Measurements from ENCODE around the gene SRMS. TPM values are rescaled to one million over a fixed set of nuclear protein-coding genes. Genes with fewer than 3 reads are reported as not detected.

The SRMS gene
- total and polyA plus RNA-seq, 2 donors (not counting 3 experiments of a cell fraction or from before 2014, with no cell fraction given): not detected

DNA sequence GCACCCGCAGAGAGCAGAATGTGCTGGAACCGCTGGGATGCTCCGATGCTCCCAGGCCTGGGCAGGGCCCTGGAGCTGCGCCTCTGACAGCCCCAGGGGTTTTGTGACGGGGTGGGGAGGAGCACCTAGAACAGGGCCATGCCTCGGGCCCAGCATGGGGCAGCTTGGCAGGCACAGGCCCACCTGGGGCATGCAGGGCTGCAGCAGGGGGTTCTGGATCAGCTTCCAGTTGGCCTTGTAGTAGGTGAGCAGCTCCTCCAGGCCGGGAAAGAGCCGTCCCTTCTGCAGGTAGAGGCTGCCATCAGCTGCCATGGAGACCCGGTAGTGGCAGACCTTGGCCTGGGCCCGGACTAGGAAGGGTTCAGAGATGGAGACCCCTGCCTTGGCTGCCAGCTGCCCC, 4.4 kb downstream of the SRMS start:
- FAIRE-seq (no peak), DNase-seq (ENCODE audit: low read depth, low spot score) (no peak)
- H3K9me1 ChIP-seq (replicated peaks; ENCODE audit: control insufficient read depth, extremely low read depth, insufficient read depth, low read length): no peaks in the 10 kb centered on the region
- POLR2A ChIA-PET: no interaction called here
- H3K4me1 ChIP-seq (ENCODE audit: control insufficient read depth, extremely low read depth, insufficient read depth, low read length): no peaks in the 10 kb centered on the region
- BruUV-seq (replicated peaks): no TSS peak
- no peak overlapping the region for H3K4me3 ChIP-seq (replicated peaks in 1 of 3; ENCODE audit: insufficient read depth in 1 of 3, low read depth in 1 of 3, low read length in 3 of 3)
- intact Hi-C loops (cut with micrococcal nuclease): no loop called here
- H3K9ac ChIP-seq (replicated peaks; ENCODE audit: extremely low read depth, insufficient read depth, low read length): no peak overlapping the region
- CTCF ChIA-PET: interaction anchor here (1.0 to 1.5 kb wide), 3 partner anchors 22 to 431 kb away, joined by 3 to 6 read pairs (median 4); no protein-coding TSS in a partner anchor
- H3K27ac ChIP-seq (ENCODE audit: insufficient read depth, low read depth, low read length): no peak overlapping the region
- no peaks in the 10 kb centered on the region for H3K79me2 ChIP-seq (ENCODE audit: control insufficient read depth, insufficient read depth, low read length)
- dilution Hi-C loops (cut with MboI; ENCODE audit: extremely low pct_ligation_motif_present, low sequenced_read_pairs): no loop called here
- no peaks in the 10 kb centered on the region for H3K27me3 ChIP-seq (ENCODE audit: control insufficient read depth in 2 of 2, insufficient read depth in 2 of 2, low read length in 2 of 2)
- H4K20me1 ChIP-seq (replicated peaks; ENCODE audit: control insufficient read depth, extremely low read depth, insufficient read depth, low read length): no peaks in the 10 kb centered on the region
- no peaks in the 10 kb centered on the region for H3K36me3 ChIP-seq (ENCODE audit: control insufficient read depth in 2 of 2, extremely low read depth in 1 of 2, insufficient read depth in 2 of 2, low read length in 2 of 2)
- H3K9me3 ChIP-seq (replicated peaks; ENCODE audit: control insufficient read depth, insufficient read depth, low read length): no peaks in the 10 kb centered on the region
- no peak for TF ChIP-seq JUN (IDR thresholded peaks at IDR 0.05; ENCODE audit: borderline replicate concordance, insufficient read depth, insufficient read length, low read depth)
- TF ChIP-seq MYC (IDR thresholded peaks at IDR 0.05; ENCODE audit: low read depth, low read length): no peak
- TF ChIP-seq, protein P1, sequence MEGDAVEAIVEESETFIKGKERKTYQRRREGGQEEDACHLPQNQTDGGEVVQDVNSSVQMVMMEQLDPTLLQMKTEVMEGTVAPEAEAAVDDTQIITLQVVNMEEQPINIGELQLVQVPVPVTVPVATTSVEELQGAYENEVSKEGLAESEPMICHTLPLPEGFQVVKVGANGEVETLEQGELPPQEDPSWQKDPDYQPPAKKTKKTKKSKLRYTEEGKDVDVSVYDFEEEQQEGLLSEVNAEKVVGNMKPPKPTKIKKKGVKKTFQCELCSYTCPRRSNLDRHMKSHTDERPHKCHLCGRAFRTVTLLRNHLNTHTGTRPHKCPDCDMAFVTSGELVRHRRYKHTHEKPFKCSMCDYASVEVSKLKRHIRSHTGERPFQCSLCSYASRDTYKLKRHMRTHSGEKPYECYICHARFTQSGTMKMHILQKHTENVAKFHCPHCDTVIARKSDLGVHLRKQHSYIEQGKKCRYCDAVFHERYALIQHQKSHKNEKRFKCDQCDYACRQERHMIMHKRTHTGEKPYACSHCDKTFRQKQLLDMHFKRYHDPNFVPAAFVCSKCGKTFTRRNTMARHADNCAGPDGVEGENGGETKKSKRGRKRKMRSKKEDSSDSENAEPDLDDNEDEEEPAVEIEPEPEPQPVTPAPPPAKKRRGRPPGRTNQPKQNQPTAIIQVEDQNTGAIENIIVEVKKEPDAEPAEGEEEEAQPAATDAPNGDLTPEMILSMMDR (IDR thresholded peaks at IDR 0.05; ENCODE audit: extremely low read depth in 1 of 2, insufficient read depth in 1 of 2, low read depth in 1 of 2, low read length in 2 of 2): no peak
- TF ChIP-seq EZH2 (IDR thresholded peaks at IDR 0.05; ENCODE audit: borderline replicate concordance, low read depth, low read length, severe bottlenecking): no peak
- TF ChIP-seq POLR2A (IDR thresholded peaks at IDR 0.05; ENCODE audit: low read depth, low read length): no peak
- TF ChIP-seq GATA2 (IDR thresholded peaks at IDR 0.05; ENCODE audit: insufficient read depth, insufficient read length, low read depth, low read length): no peak
- TF ChIP-seq FOS (IDR thresholded peaks at IDR 0.05; ENCODE audit: borderline replicate concordance, insufficient read depth, low read length): no peak
- TF ChIP-seq, protein P2, sequence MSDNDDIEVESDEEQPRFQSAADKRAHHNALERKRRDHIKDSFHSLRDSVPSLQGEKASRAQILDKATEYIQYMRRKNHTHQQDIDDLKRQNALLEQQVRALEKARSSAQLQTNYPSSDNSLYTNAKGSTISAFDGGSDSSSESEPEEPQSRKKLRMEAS (IDR thresholded peaks at IDR 0.05; ENCODE audit: insufficient read depth, insufficient read length): no peak
- no peak for TF ChIP-seq POLR2AphosphoS5 (IDR thresholded peaks at IDR 0.05; ENCODE audit: insufficient read depth, low read depth, low read length)
- no peak overlapping the region for H3K4me2 ChIP-seq (ENCODE audit: insufficient read depth, low read length)
- H2AFZ ChIP-seq (ENCODE audit: low read depth, low read length): no peak overlapping the region

All from endothelial cell of umbilical vein (primary cell).